Glutamatergic neuron (in vitro differentiated cells): ENCODE data around the gene HID1. TPM values are rescaled to one million over a fixed set of nuclear protein-coding genes. Genes with fewer than 3 reads are reported as not detected.
"Not testable (repeated sequence)": the region's sequence is repeated elsewhere in the genome, so short reads cannot be mapped to it uniquely, and the experiment has no call there.

Source experiments
- DNase-seq: peaks from one replicate; pipeline ENCODE4 v3.0.0; 2022
- H3K27ac Mint-ChIP-seq: one replicate; pipeline ENCODE4 v1.8.0; 2020; ENCODE audit warnings: mild to moderate bottlenecking, mixed read lengths, inconsistent platforms; ENCODE audit not compliant: unreplicated experiment
- H3K27me3 Mint-ChIP-seq: one replicate; pipeline ENCODE4 v1.8.0; 2020; ENCODE audit warnings: mild to moderate bottlenecking, moderate library complexity, mixed read lengths, inconsistent platforms; ENCODE audit not compliant: unreplicated experiment
- H3K36me3 Mint-ChIP-seq: one replicate; pipeline ENCODE4 v1.8.0; 2020; ENCODE audit warnings: mild to moderate bottlenecking, mixed read lengths, inconsistent platforms; ENCODE audit not compliant: unreplicated experiment
- H3K4me1 Mint-ChIP-seq: one replicate; pipeline ENCODE4 v1.8.0; 2020; ENCODE audit warnings: mild to moderate bottlenecking, low read depth, mixed read lengths, inconsistent platforms; ENCODE audit not compliant: unreplicated experiment
- H3K4me3 Mint-ChIP-seq: one replicate; pipeline ENCODE4 v1.8.0; 2020; ENCODE audit warnings: mild to moderate bottlenecking, mixed read lengths, inconsistent platforms; ENCODE audit not compliant: unreplicated experiment
- H3K9me3 Mint-ChIP-seq: one replicate; pipeline ENCODE4 v1.8.0; 2020; ENCODE audit warnings: mild to moderate bottlenecking, moderate library complexity, mixed read lengths, inconsistent platforms; ENCODE audit not compliant: unreplicated experiment
- total RNA-seq: library from RNA; stranded (reverse); fragmentation: NEBNext Ultra II Directional; extraction: Animal tissue kit (Norgen Biotek cat#: 25700); gene quantifications from one replicate; pipeline ENCODE4 v1.2.1, GENCODE V29; 2021; ENCODE audit not compliant: unreplicated experiment
- TF ChIP-seq, protein P1 (sequence below): fragments of 200-600 bp; sonication (generic); IDR thresholded peaks from one replicate; pipeline ENCODE4 v1.5.0; 2021; ENCODE audit not compliant: partially characterized antibody, unreplicated experiment

The HID1 gene
- total RNA-seq, 1 donor from 2014 or later: 106 TPM

DNA sequence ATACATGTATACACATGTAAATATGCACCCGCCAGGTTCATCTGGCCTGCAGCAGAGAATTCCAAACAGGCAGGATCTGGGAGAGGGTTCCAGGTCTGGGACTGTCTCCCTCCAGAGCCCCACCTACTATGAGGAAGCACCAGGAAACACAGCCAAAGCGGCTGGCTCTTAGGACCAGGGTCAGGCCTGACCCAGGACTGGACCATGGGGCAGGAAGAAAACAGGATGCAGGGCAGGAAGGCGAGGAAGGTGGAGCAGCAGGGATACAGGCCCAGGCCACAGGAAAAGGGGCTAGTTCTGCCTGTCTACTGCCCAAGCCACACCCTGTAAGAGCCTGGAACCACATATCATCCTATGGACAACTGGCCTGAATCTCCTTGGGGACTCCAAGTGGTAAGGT, 2.2 kb downstream of the HID1 start:
- no peaks in the 10 kb centered on the region for H3K36me3 Mint-ChIP-seq
- no peaks in the 10 kb centered on the region for H3K4me1 Mint-ChIP-seq
- DNase-seq: no peak
- peaks cover 4% of the 10 kb centered on the region for H3K9me3 Mint-ChIP-seq
- peak overlapping the region; percentile 86 for H3K4me3 Mint-ChIP-seq
- no peak overlapping the region for H3K27ac Mint-ChIP-seq
- TF ChIP-seq, protein P1, sequence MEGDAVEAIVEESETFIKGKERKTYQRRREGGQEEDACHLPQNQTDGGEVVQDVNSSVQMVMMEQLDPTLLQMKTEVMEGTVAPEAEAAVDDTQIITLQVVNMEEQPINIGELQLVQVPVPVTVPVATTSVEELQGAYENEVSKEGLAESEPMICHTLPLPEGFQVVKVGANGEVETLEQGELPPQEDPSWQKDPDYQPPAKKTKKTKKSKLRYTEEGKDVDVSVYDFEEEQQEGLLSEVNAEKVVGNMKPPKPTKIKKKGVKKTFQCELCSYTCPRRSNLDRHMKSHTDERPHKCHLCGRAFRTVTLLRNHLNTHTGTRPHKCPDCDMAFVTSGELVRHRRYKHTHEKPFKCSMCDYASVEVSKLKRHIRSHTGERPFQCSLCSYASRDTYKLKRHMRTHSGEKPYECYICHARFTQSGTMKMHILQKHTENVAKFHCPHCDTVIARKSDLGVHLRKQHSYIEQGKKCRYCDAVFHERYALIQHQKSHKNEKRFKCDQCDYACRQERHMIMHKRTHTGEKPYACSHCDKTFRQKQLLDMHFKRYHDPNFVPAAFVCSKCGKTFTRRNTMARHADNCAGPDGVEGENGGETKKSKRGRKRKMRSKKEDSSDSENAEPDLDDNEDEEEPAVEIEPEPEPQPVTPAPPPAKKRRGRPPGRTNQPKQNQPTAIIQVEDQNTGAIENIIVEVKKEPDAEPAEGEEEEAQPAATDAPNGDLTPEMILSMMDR: no peak
- peaks cover 9% of the 10 kb centered on the region for H3K27me3 Mint-ChIP-seq

DNA sequence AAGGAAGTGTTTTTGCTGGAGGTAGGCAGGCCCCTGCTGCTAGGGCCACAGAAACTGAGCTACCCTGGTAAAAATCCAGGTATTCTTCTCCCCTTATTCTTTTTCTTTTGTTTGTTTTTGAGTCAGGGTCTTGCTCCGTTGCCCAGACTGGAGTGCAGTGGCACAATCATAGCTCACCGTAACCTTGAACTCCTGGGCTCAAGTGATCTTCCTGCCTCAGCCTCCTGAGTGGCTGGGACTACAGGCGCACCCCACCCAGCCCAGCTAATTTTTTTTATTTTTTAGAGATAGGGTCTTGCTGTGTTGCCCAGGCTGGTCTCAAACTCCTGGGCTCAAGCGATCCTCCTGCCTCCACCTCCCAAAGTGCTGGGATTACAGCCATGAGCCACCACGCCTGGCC, 3.1 kb downstream of the HID1 start:
- not testable (repeated sequence) for DNase-seq, H3K4me3 Mint-ChIP-seq, H3K4me1 Mint-ChIP-seq, H3K27ac Mint-ChIP-seq, H3K36me3 Mint-ChIP-seq, H3K9me3 Mint-ChIP-seq
- H3K27me3 Mint-ChIP-seq: peaks cover 10% of the 10 kb centered on the region

DNA sequence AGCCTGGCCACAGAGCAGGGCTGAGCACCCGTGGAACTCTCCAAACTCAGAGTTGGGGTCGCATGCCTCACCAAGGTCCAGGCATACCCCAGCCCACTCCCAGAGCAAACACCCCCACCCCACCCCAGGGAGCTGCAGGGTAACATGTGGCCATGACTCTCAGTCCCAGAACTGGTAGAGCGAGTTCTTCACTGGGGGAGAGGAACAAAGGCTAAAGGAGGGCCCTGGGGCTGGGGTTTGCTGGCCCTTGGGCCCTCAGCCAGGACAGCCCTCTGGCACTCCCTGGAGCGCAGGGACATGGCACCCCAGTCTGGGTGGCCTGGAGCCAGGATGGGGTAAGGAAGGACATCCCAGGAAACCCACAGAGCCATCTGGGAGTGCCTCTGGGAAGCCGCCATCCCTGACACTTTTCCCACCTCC, 4.2 kb downstream of the HID1 start:
- Mint-ChIP-seq H3K27ac (no peak overlapping the region), H3K36me3 (no peaks in the 10 kb centered on the region), H3K4me3 (no peak overlapping the region), H3K27me3 (peaks cover 10% of the 10 kb centered on the region), H3K9me3 (peaks cover 8% of the 10 kb centered on the region), H3K4me1 (no peaks in the 10 kb centered on the region)
- TF ChIP-seq, protein P1: no peak
- no peak for DNase-seq

DNA sequence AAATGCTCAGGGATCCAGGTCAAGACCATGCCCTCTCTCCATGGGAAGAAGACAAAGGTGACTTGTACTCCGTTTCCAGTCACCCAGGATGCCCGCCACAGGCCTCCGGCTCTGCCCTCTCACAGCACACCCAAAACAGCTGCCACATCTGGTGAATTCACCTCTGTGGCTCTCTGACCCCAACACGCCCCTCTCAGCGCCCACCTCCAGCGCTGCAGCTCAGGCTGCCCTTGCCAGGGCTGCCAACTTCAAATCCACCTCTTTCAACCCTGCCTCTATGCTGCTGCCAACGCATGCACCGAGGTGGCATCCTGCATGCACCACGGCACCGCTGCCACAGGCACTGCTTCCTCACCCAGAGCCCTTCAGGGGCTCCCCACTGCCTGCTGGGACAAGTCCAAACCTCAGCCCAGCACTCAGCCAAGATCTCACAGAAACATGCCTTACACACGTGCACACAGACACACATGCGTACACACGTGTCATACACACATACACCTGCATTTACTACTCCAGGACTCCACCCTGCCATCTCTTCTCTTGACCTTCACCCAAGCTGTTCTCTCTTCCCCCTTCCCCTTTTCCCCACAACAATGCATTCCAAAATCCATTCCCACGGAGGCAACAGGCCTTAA, 7.5 kb downstream of the HID1 start:
- H3K4me3 Mint-ChIP-seq: peak overlapping the region; percentile 47
- peaks cover 3% of the 10 kb centered on the region for H3K27me3 Mint-ChIP-seq
- peaks cover 6% of the 10 kb centered on the region for H3K9me3 Mint-ChIP-seq
- TF ChIP-seq, protein P1: no peak
- no peak for DNase-seq
- H3K27ac Mint-ChIP-seq: no peak overlapping the region
- H3K4me1 Mint-ChIP-seq: peaks cover 1% of the 10 kb centered on the region
- no peaks in the 10 kb centered on the region for H3K36me3 Mint-ChIP-seq

DNA sequence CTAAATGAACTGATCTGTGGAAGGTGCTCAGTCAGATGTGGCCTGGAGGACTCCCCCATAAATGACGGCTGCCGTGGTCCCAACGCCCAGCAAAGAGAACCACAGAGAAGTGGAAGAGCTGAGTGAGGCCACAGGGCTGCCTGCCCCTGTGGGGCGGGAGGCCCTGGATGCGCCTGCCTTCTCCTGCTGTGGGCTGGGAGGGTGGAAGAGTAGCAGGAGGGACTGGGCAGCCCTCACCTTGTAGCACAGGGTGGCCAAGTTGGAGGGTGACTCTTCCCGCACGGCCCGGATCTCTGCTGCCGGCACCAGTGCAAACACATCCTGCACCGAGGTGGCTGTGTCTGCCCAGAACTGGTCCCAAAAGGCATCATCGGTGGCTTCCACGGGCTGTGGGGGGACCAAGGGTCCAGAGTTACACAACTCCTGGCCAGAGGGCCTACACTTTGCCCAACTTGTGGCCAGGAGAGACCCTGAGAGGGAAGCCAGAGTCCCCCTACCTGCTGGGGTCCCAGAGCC, 8.3 kb downstream of the HID1 start:
- H3K27me3 Mint-ChIP-seq: peaks cover 5% of the 10 kb centered on the region
- H3K4me3 Mint-ChIP-seq: no peak overlapping the region
- no peaks in the 10 kb centered on the region for H3K36me3 Mint-ChIP-seq
- no peak overlapping the region for H3K27ac Mint-ChIP-seq
- peaks cover 6% of the 10 kb centered on the region for H3K9me3 Mint-ChIP-seq
- DNase-seq: no peak
- H3K4me1 Mint-ChIP-seq: peaks cover 1% of the 10 kb centered on the region
- TF ChIP-seq, protein P1: no peak
